ENCODE results near the gene LAMA1. TPM values are rescaled to one million over a fixed set of nuclear protein-coding genes. Genes with fewer than 3 reads are reported as not detected.
"Not testable (repeated sequence)": the region's sequence is repeated elsewhere in the genome, so short reads cannot be mapped to it uniquely, and the experiment has no call there.

LAMA1 gene
- 0.39 and 1.6 TPM in 2 replicates for total RNA-seq (2014; rRNA removed; shearing (Covaris generic))

GRCh38 chr18:7117390-7118355 lies at the start of gene LAMA1:
Gene LAMA1, minus strand, starts transcription at chr18:7117797. Its CDS starts 77 bp downstream, at chr18:7117720.
- DNase-seq (ENCODE audit: low read depth): no peak

- DNase-seq (ENCODE audit: low read depth): no peak
Measured at GRCh38 chr18:7165846-7166393, 48.3 kb upstream of the LAMA1 start.

GRCh38 chr18:7164323-7165004 lies 46.9 kb upstream of the LAMA1 start:
- no peak for DNase-seq (ENCODE audit: low read depth)

GRCh38 chr18:7158216-7158615 lies 40.6 kb upstream of the LAMA1 start:
- peak; percentile 66 for DNase-seq (ENCODE audit: low read depth)

GRCh38 chr18:7157760-7158159 lies 40.2 kb upstream of the LAMA1 start:
- no peak for DNase-seq (ENCODE audit: low read depth)

DNA sequence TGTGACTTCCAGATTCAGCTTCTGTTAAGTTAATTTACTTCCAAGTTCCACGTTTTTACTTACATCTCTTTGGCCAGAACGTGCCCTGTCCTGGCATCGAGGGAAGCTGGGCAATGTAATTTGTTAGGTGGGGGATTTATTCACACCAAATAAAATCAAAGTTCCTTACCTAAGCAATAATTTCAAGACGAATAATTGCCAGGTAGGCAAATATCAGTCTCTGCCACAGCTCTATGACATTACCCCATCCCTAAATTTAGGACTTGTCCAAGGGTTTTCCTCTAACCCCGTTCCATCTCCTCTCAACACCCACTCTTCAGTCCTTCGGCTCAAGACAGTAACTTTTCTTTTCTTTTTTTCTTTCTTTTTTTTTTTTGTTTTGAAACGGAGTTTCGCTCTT lies 38.3 kb upstream of the LAMA1 start:
- no peak for DNase-seq (ENCODE audit: low read depth)

DNA sequence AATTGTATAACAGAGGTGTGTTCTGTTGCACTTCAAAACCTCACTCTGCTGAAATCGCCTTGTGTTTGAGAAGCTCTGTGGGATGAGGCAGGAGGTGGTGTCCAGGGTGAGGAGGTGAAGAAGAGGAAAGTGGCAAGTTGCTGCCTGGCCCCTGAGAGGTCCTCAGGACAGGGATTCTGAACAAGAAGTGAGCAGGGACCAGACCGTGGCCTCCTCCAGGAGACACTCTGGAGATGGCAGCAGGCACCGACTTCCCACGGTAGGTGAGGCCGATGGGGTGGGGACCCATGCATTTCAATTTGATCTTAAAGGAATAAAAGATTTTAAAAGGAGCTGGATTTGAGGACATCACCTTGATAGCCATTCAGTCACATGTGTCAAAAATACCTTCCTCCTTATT lies 37.5 kb upstream of the LAMA1 start:
- DNase-seq (ENCODE audit: low read depth): no peak

- DNase-seq (ENCODE audit: low read depth): no peak
Measured at GRCh38 chr18:7152440-7152839, 34.8 kb upstream of the LAMA1 start.

GRCh38 chr18:7147399-7147798 lies 29.8 kb upstream of the LAMA1 start:
- DNase-seq (ENCODE audit: low read depth): no peak

DNA sequence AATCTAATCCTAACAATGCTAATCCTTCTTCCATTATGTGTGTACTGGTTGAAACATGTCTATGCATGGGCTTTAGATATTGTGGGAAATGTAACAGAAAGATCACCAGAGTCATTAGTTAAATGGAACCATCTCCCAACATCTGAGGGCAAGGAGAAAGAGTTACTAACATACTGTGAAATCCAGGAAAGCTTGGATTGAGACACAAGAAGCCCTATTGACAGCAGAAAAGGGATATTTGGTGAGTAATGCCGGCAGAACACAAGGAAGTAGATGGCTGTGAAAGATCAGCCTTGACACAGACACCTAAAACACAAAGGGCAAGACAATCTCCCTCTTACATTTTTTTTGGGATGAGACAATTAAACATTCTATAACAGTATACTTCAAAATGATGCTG lies 28.5 kb upstream of the LAMA1 start:
- peak; percentile 8 for DNase-seq (ENCODE audit: low read depth)

DNA sequence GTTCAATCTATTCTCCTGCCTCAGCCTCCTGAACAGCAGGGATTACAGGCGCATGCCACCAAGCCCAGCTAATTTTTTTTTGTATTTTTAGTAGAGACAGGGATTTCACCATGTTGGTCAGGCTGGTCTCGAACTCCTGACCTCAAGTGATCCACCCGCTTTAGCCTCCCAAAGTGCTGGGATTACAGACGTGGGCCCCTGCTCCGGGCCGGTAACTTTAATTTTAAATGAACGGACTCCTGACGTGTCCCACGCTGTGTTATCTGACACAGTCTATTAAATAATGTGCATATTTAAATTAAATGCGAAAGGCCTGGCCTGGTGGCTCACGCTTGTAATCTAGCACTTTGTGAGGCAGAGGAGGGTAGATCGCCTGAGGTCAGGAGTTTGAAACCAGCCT lies 27.3 kb upstream of the LAMA1 start:
- DNase-seq (ENCODE audit: low read depth): not testable (repeated sequence)

DNA sequence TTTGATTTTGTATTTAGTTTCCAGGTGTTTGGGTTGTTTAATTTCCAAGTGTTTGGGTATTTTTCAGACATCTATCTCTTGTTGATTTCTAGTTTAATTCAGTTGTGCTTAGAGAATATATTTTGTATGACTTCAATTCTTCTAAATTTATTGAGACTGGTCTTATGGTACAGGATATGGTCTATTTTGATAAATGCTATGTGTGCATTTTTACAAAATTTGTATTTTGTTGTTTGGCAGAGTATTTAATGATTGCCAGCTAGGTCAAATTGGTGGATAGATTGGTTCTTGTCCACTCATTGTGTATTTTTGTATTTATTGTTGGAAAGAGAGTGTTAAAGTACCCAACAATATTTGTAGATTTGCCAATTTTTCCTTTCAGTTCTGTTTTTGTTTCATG lies 23.7 kb upstream of the LAMA1 start:
- no peak for DNase-seq (ENCODE audit: low read depth)

DNA sequence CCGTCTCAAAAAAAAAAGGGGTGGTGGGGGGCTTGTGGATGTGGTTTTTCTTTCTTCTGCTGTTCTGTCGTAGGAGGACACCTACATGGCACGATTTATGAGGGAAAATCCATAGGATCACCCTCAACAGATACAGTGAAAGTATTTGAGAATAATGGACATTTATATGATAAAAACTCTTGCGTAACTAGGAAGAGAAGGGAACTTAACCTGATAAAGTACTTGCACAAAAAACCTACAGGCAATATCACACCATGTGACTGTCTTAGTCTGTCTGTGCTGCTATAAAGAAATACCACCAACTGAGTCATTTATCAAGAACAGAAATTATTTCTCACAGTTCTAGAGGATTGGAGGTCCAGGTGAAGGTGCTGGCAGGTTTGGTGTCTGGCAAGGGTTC lies 21.8 kb upstream of the LAMA1 start:
- DNase-seq (ENCODE audit: low read depth): no peak

- DNase-seq (ENCODE audit: low read depth): peak; percentile 30
Measured at GRCh38 chr18:7133181-7133580, 15.6 kb upstream of the LAMA1 start.

- DNase-seq (ENCODE audit: low read depth): no peak
Measured at GRCh38 chr18:7132356-7133150, 15.0 kb upstream of the LAMA1 start.

DNA sequence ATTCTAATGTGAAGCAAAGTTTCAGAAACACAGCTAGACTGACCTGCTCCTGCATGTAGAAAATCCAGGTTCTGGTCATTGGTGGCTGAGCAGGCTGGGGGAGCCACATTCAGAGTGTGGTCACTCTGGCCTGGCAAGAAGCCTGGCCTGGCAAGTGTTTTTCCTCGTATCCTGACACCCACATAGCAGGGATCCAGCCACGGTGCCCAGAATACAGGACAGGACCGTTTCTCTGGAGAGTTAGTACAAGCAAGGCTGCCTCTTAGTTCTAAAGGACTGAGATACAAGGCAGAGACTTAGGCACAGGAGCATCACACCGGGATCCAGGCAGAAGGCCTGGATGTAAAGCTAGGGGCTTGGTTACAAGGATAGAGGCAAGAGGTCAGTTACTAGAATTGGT lies 4.8 kb upstream of the LAMA1 start:
- DNase-seq (ENCODE audit: low read depth): no peak

DNA sequence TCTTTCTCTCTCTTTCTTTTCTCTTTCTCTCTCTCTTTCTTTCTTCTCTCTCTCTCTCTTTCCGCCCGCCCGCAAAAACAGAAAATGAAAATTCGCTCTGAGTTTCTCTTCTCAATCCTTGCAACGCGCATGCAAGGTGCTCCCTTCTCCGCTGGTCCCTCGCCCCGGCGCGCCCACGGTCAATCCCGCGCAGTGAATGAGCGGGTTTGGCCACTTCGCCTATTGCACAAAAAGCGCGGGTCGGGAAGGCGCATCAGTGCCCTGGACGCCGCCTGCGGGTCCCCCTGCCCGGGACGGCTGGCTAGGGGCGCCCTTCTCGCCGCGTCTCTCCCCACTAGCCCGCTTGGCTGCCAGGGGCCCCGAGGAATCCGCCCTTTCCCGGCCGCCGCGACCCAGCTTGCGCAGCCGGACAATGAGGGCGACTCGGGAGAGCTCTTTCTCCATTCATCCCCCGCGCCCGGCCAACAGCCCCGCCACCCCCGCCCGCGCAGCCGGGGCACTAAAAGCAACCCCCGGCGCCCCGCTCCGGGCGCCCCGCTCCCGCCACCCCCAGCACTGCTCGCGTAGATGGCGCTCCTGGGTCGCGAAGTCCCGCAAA lies 706 bp downstream of the LAMA1 start:
- DNase-seq (ENCODE audit: low read depth): no peak

DNA sequence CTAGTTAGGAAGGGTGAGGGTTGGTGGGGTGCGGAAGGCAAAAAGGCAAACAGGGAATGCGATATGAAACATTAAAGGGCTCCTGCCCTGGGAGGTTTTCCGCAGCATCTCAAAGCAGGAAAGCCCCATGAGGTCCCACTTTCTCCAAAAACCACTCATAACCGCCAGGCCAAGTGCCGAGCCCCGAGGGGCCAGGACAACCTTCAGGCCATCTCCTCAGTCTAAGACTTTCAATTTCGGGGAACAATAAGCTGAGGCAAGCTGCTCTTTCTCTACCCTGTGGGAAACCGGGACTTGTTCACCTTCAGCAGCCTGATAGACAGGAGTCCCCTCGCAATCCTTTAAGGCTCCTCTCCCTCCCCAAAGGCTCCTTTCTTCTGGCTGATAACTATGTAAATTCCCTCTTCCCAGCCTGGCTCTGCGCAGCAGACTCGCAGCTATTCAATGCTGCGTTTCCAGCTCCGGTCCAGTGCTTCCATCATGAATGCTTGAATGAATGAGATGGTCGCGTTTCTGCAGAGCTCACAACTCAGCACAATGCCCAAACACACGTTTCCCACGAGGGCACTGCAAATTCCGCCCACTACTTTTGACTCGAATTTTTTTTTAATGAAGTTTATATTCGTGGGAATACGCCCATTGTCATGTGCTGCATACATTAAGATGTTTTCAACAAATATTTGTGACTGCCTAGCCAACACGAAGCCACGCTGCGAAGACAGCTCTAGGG lies 1.4 kb downstream of the LAMA1 start:
- DNase-seq (ENCODE audit: low read depth): no peak

DNA sequence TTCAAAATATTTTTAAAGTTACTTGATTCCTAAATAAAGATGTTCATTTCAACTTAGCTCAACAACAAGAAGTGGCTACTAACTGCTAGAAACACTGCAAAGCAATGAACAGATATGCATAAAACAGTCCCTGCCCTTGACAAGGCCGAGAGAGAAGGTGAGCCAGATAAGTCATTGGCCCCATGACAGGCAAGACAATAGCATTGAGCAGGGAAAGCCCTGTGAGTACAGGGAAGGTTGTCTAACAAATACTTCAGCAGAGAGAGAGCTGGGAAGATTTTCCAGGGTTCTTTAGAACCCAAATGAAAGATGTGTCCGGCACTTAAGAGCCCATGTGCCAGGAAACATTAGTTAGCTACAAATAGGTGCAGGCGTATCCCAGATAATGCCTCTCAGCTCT lies 4.7 kb downstream of the LAMA1 start:
- DNase-seq (ENCODE audit: low read depth): no peak

DNA sequence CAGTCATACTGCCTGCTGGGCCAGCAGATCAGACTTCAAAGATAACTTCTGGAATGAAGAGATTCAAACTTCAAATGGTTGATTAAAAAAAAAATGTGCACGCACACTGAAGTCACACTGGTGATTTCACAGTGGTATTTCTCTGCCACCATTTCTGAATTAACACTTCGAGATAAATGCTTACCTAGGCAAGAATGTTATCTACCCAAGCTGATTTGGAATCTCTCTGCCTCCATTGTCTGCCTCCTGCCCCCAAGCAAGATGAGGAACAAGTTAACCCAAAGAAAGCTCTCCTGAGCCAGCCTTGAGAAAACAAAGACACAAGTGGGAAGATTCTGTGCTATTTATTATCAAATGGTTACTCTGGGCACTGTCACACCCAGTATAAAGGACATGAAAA lies 6.5 kb downstream of the LAMA1 start:
- no peak for DNase-seq (ENCODE audit: low read depth)

- no peak for DNase-seq (ENCODE audit: low read depth)
Measured at GRCh38 chr18:7105943-7106342, 11.7 kb downstream of the LAMA1 start.
